Mucosa of stomach (tissue), 1 donor: Measurements from ENCODE around the gene ABCB10.
"Not testable (repeated sequence)": the region's sequence is repeated elsewhere in the genome, so short reads cannot be mapped to it uniquely, and the experiment has no call there.

Experiments used
- H3K27me3 ChIP-seq: one replicate; pipeline ENCODE4 v1.7.0; 2013; ENCODE audit warnings: mild to moderate bottlenecking, low read length; ENCODE audit not compliant: control insufficient read depth, insufficient read depth
- H3K36me3 ChIP-seq: one replicate; pipeline ENCODE4 v1.7.0; 2013; ENCODE audit warnings: low read length; ENCODE audit not compliant: control insufficient read depth, insufficient read depth
- H3K4me1 ChIP-seq: one replicate; pipeline ENCODE4 v1.7.0; 2013; ENCODE audit warnings: mild to moderate bottlenecking, low read length; ENCODE audit not compliant: control insufficient read depth, insufficient read depth
- H3K4me3 ChIP-seq: one replicate; pipeline ENCODE4 v1.7.0; 2013; ENCODE audit warnings: low read length
- H3K9ac ChIP-seq: one replicate; pipeline ENCODE4 v1.7.0; 2013; ENCODE audit warnings: mild to moderate bottlenecking, low read length, moderate library complexity
- H3K9me3 ChIP-seq: one replicate; pipeline ENCODE4 v1.7.0; 2013; ENCODE audit warnings: mild to moderate bottlenecking, low read length, moderate library complexity; ENCODE audit not compliant: control insufficient read depth
- donor health status: Pancreatic carcinoma.

The ABCB10 gene

GRCh38 chr1:229514578-229515275 lies 43.8 kb downstream of the ABCB10 start:
- Histone ChIP-seq H3K9me3 (no peaks in the 10 kb centered on the region), H3K9ac (no peak overlapping the region), H3K27me3 (no peaks in the 10 kb centered on the region), H3K4me1 (no peaks in the 10 kb centered on the region), H3K4me3 (no peak overlapping the region), H3K36me3 (no peaks in the 10 kb centered on the region)

- H3K9me3 ChIP-seq, H3K27me3 ChIP-seq, H3K36me3 ChIP-seq, H3K4me3 ChIP-seq, H3K9ac ChIP-seq: not testable (repeated sequence)
- H3K4me1 ChIP-seq, result peaks cover 12% of the 10 kb centered on the region
Measured at GRCh38 chr1:229511625-229512024, 46.9 kb downstream of the ABCB10 start.

GRCh38 chr1:229511201-229511600 lies 47.3 kb downstream of the ABCB10 start:
- not testable (repeated sequence) for H3K36me3 ChIP-seq, H3K4me3 ChIP-seq, H3K9me3 ChIP-seq, H3K9ac ChIP-seq, H3K27me3 ChIP-seq
- H3K4me1 ChIP-seq, result peaks cover 12% of the 10 kb centered on the region

GRCh38 chr1:229509576-229509975 lies 48.9 kb downstream of the ABCB10 start:
- Histone ChIP-seq H3K9ac (no peak overlapping the region), H3K4me1 (peaks cover 12% of the 10 kb centered on the region), H3K4me3 (no peak overlapping the region), H3K27me3 (no peaks in the 10 kb centered on the region), H3K9me3 (no peaks in the 10 kb centered on the region), H3K36me3 (no peaks in the 10 kb centered on the region)

- Histone ChIP-seq H3K27me3 (no peaks in the 10 kb centered on the region), H3K4me3 (peak overlapping the region; percentile 77), H3K36me3 (no peaks in the 10 kb centered on the region), H3K9me3 (no peaks in the 10 kb centered on the region), H3K4me1 (peaks cover 12% of the 10 kb centered on the region), H3K9ac (peak overlapping the region; percentile 83)
Measured at GRCh38 chr1:229508823-229509337, 49.6 kb downstream of the ABCB10 start.

GRCh38 chr1:229507951-229508822 lies 50.3 kb downstream of the ABCB10 start, which contains the start of gene NUP133:
Gene NUP133 (minus strand): TSS chr1:229508341. CDS start chr1:229508249, 92 bp downstream.
- no peaks in the 10 kb centered on the region for H3K9me3 ChIP-seq
- H3K36me3 ChIP-seq, result no peaks in the 10 kb centered on the region
- no peaks in the 10 kb centered on the region for H3K27me3 ChIP-seq
- peaks cover 12% of the 10 kb centered on the region for H3K4me1 ChIP-seq
- H3K9ac ChIP-seq, result peak within 1 kb of the TSS; percentile 83
- H3K4me3 ChIP-seq, result peak within 1 kb of the TSS; percentile 77

GRCh38 chr1:229507502-229507901 lies 51.0 kb downstream of the ABCB10 start:
- Histone ChIP-seq H3K4me1 (peaks cover 12% of the 10 kb centered on the region), H3K9me3 (no peaks in the 10 kb centered on the region), H3K4me3 (peak overlapping the region; percentile 77), H3K27me3 (no peaks in the 10 kb centered on the region), H3K9ac (peak overlapping the region; percentile 83), H3K36me3 (no peaks in the 10 kb centered on the region)

GRCh38 chr1:229506633-229507032 lies 51.9 kb downstream of the ABCB10 start:
- peaks cover 12% of the 10 kb centered on the region for H3K4me1 ChIP-seq
- no peaks in the 10 kb centered on the region for H3K9me3 ChIP-seq
- H3K4me3 ChIP-seq, result no peak overlapping the region
- no peaks in the 10 kb centered on the region for H3K36me3 ChIP-seq
- no peak overlapping the region for H3K9ac ChIP-seq
- H3K27me3 ChIP-seq, result no peaks in the 10 kb centered on the region

GRCh38 chr1:229495782-229496181 lies 62.7 kb downstream of the ABCB10 start:
- H3K4me1 ChIP-seq, result no peaks in the 10 kb centered on the region
- H3K4me3 ChIP-seq, result no peak overlapping the region
- H3K9ac ChIP-seq, result no peak overlapping the region
- H3K36me3 ChIP-seq, result no peaks in the 10 kb centered on the region
- H3K9me3 ChIP-seq, result no peaks in the 10 kb centered on the region
- H3K27me3 ChIP-seq, result no peaks in the 10 kb centered on the region

GRCh38 chr1:229487181-229487580 lies 71.3 kb downstream of the ABCB10 start:
- H3K36me3 ChIP-seq, result no peaks in the 10 kb centered on the region
- H3K4me1 ChIP-seq, result no peaks in the 10 kb centered on the region
- no peak overlapping the region for H3K9ac ChIP-seq
- H3K4me3 ChIP-seq, result no peak overlapping the region
- H3K9me3 ChIP-seq, result no peaks in the 10 kb centered on the region
- no peaks in the 10 kb centered on the region for H3K27me3 ChIP-seq

GRCh38 chr1:229485318-229485717 lies 73.2 kb downstream of the ABCB10 start:
- no peaks in the 10 kb centered on the region for H3K27me3 ChIP-seq
- H3K4me3 ChIP-seq, result no peak overlapping the region
- no peaks in the 10 kb centered on the region for H3K36me3 ChIP-seq
- no peaks in the 10 kb centered on the region for H3K9me3 ChIP-seq
- no peak overlapping the region for H3K9ac ChIP-seq
- H3K4me1 ChIP-seq, result no peaks in the 10 kb centered on the region

GRCh38 chr1:229482511-229482910 lies 76.0 kb downstream of the ABCB10 start:
- Histone ChIP-seq H3K4me3 (no peak overlapping the region), H3K9ac (no peak overlapping the region), H3K36me3 (peaks cover 6% of the 10 kb centered on the region), H3K9me3 (no peaks in the 10 kb centered on the region), H3K4me1 (no peaks in the 10 kb centered on the region), H3K27me3 (no peaks in the 10 kb centered on the region)
